HG02610 (cell line): ENCODE data around the gene C10orf90.

Source experiments
- ATAC-seq: cut with Tn5 transposase; IDR thresholded peaks from one replicate; pipeline ENCODE4 v1.9.1; 2021; ENCODE audit warnings: mild to moderate bottlenecking, moderate library complexity; ENCODE audit not compliant: unreplicated experiment

Gene C10orf90

GRCh38 chr10:126433351-126433750, 237.1 kb downstream of the C10orf90 start:
- ATAC-seq = no peak

GRCh38 chr10:126432507-126432906, 238.0 kb downstream of the C10orf90 start:
- ATAC-seq = no peak

DNA sequence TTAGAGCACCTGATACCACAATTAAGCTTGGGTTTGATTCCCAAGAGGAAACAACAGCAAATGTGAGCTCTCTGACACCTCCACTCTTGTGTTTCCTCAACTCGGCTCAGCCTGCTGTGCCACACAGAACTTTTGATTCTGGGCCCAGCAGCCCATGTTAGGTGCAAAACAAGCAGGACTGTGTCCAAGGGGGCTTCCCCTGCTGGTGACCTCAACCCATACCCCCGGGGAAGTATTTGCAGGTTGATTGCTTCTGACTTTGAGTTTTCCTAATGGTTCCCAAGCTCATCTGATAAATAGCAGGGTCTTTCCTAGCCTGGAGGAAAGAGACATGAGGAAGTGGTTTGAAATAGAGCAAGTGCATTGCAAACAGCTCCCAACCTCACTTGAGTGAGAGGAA, 238.7 kb downstream of the C10orf90 start:
- no peak for ATAC-seq

GRCh38 chr10:126430512-126430911, 240.0 kb downstream of the C10orf90 start:
- no peak for ATAC-seq

DNA sequence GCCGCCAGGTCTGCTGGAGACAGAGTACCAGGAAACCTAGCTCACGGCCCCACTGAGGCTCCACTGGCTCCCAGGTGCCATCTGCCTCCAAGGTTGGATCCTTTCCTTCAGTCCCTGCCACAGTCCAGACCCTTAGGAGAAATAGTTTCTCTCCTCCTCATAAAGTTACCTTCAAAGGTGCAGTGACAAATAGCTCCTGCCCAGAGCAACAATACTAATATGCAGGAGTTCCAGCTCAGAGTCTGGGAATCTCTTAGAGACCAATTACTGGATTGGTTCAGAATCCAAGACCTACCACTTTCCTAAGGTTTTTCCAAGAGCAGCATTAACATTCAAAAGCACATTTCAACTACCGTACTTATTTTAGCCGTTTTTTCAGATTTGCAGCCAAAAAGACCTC, 241.2 kb downstream of the C10orf90 start:
- ATAC-seq = no peak

- ATAC-seq = no peak
Measured at GRCh38 chr10:126425489-126426065, 244.9 kb downstream of the C10orf90 start.

- no peak for ATAC-seq
Measured at GRCh38 chr10:126425032-126425431, 245.5 kb downstream of the C10orf90 start.

DNA sequence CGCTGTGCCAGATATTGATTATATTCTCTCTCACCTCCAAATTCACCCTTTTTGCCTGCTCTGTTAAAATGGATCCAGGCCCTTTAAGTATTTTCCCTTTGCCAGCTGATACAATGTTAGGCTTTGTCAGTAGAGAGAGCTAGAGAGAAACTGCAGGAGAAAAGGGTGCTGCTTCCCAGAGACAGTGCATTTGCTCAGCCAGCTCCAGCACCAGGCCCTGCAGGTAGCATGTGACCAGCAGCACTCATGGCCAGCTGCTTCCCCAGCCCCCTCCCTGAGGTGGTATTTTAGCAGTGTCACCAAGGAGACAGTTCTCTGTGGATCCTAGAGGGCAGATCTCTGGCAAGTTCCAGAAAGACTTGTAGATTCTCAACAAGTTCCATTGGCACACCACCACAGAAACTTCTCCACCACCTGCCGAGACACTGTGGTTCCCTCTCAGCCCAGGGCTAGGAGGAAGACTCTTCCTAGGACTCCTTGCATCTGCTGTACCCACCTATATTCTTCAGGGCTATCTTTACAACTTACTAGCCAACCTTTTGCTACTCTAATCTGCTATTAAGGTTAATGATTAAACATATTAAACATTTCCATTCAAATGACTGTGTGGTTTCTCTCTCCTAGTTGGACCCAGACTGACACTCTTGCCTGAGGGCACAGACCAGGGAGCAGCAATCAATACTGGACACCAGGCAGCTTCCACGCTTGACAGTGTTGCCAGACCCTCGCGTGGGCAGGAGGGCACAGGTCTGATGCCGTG, 246.6 kb downstream of the C10orf90 start:
- ATAC-seq = no peak

DNA sequence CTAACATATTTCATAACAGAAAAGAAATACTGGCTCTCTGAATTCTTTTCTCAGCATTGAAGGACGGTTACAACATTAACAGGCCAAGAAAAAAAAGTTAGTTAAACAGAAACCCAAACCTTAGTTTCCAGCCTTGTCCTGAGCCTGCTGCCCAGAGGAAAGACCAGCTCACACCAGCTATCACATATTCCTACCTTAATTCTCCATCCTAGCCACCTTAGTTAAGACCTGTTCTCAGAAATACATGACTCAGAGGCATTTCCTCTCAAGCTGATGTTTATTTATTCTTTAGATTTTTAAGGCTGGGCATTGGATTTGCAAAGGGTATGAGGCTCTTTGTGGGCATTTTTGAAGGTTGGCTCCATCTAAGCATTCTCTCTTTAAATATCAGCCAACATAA, 247.9 kb downstream of the C10orf90 start:
- no peak for ATAC-seq

- no peak for ATAC-seq
Measured at GRCh38 chr10:126421756-126422256, 248.7 kb downstream of the C10orf90 start.

DNA sequence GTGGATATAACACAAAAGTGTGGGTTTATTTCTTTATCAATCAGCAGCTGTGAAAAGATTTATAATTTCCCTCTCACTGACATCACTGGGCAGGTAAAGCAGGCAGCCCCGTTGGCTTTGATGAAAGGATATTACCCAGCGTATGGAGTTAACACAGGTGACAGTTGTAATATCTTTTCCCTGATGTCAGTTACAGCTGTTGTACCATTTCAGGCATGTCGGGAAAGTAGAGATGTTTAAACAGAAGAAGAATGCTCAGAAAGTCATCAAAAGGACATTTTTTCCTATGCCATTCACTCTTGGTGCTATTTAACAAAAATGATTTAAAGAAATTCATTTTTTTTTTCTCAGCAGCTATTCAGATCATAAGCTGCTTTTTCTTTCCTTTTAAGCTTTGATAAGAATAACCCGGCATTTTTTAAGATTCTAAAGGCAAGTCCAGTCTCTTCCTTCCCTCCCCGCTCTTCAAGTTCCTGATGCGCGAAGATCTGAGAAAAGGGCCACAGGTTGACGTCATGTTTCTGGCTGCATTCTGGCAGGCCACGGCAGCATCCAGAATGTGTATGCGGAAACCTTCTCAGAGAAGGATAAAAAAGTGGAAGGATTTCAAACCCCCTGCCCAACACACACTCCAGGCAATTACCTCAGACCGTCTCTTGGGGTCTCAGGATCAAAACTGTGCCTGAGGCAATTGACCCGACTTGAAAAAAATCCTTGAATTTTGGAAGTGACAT, 249.8 kb downstream of the C10orf90 start:
- ATAC-seq = no peak

GRCh38 chr10:126417220-126417825, 253.2 kb downstream of the C10orf90 start:
- ATAC-seq = no peak

GRCh38 chr10:126409821-126410220, 260.7 kb downstream of the C10orf90 start:
- no peak for ATAC-seq

DNA sequence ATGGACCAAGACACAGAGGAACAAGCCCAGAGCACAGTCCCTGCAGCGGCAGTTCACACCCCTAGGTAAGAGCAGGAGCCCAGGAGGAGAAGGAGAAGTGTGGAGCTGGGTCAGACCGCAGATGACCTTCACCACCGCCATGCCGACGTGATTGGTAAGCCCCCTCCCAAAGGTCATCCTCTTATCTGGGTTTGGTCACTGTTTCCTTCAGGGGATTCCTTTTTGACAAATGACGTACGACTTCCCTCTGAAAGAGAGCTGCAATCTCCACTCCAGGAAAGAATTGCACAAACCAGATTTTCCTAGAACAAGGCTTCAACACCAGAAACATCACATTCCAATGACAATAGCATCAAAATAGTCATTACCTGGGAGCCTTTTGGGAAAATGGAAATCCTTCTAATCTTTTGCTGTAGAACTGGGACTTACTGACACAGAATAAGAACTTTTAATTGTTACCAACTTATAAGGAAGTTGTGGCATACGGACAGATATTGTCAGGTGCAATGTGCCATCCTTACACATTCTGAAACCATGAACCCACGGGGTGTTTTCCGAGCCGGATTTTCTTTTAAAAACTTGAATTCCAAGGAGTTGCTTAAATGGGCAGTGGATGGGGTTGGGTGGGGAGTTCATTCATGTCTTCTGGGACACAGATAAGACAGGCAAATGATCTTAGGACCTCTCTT, 261.4 kb downstream of the C10orf90 start:
- ATAC-seq = no peak

GRCh38 chr10:126407831-126408230, 262.7 kb downstream of the C10orf90 start:
- no peak for ATAC-seq

DNA sequence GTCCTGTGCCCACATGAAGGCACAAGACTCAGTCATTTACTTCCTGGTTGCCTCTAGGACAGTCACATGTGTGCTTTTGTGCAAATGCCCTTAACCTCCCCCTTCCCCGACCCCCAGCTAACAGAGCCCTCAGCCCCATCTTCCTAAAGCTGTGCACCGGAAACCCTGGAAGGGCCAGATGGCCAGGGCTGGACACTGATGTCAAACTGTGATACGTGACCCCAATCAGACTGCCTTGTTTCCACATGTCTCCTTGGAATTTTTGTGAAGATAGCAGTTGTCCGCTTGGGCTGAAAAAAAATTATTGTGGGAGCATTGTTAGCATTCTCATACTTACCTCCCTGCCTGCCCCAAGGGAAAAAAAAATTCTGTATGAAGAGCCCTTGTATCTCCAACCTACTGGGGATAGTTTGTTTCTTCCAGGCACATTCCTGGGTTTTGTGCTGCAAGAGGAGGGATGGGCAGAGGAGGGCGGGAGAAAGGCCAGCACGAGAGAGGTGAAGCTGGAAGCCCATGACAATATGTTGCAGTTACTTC, 265.2 kb downstream of the C10orf90 start:
- ATAC-seq = no peak

GRCh38 chr10:126402721-126403695, 267.5 kb downstream of the C10orf90 start:
- ATAC-seq = no peak

DNA sequence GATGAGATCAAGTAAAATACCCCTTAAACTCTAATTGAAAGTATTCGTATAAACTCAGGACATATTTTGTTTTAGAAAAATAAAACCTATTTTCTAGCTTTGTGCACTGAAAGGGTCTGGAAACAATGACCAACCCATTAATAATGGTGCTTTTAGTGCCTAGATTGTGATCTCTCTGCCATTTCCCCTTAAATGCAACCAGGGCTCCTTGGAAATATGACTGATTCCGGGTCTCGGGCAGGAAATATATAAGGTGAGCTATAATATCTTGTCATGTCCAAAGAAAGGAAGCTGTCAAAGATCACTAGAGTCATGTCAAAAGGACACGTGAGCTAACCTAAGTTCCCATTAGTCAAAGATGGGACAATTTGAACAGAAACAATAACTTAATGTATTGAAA, 269.9 kb downstream of the C10orf90 start:
- no peak for ATAC-seq

- no peak for ATAC-seq
Measured at GRCh38 chr10:126398924-126399323, 271.6 kb downstream of the C10orf90 start.
